Measurements from ENCODE around the gene SUPT3H.

Gene SUPT3H

GRCh38 chr6:45387236-45387635 is 9.5 kb upstream of the SUPT3H start:
- Histone ChIP-seq H3K9me3 (ENCODE audit: insufficient read depth, low read length) (no peaks in the 10 kb centered on the region), H3K4me1 (ENCODE audit: insufficient read depth, insufficient read length) (no peaks in the 10 kb centered on the region), H3K9ac (ENCODE audit: insufficient read length, low read depth) (no peak overlapping the region), H3K4me3 (ENCODE audit: insufficient read length, low read depth) (no peak overlapping the region), H3K36me3 (ENCODE audit: insufficient read depth, insufficient read length, low read length) (no peaks in the 10 kb centered on the region), H3K27me3 (ENCODE audit: insufficient read depth, insufficient read length) (no peaks in the 10 kb centered on the region)
- TF ChIP-seq YY1 (IDR thresholded peaks at IDR 0.05; ENCODE audit: insufficient read depth, insufficient read length) (no peak), ZNF274 (IDR thresholded peaks at IDR 0.05; ENCODE audit: low read depth, low read length) (no peak), SUZ12 (IDR thresholded peaks at IDR 0.05; ENCODE audit: extremely low read depth, insufficient read depth, insufficient read length) (no peak)
- DNase-seq (ENCODE audit: low read depth, low spot score) = no peak

- Histone ChIP-seq H3K9me3 (ENCODE audit: insufficient read depth, low read length) (no peaks in the 10 kb centered on the region), H3K27me3 (ENCODE audit: insufficient read depth, insufficient read length) (no peaks in the 10 kb centered on the region), H3K4me1 (ENCODE audit: insufficient read depth, insufficient read length) (no peaks in the 10 kb centered on the region), H3K9ac (ENCODE audit: insufficient read length, low read depth) (no peak overlapping the region), H3K4me3 (ENCODE audit: insufficient read length, low read depth) (no peak overlapping the region), H3K36me3 (ENCODE audit: insufficient read depth, insufficient read length, low read length) (no peaks in the 10 kb centered on the region)
- TF ChIP-seq YY1 (IDR thresholded peaks at IDR 0.05; ENCODE audit: insufficient read depth, insufficient read length) (no peak), ZNF274 (IDR thresholded peaks at IDR 0.05; ENCODE audit: low read depth, low read length) (no peak), SUZ12 (IDR thresholded peaks at IDR 0.05; ENCODE audit: extremely low read depth, insufficient read depth, insufficient read length) (no peak)
- DNase-seq (ENCODE audit: low read depth, low spot score) = no peak
Measured at GRCh38 chr6:45386501-45386900, 8.8 kb upstream of the SUPT3H start.

DNA sequence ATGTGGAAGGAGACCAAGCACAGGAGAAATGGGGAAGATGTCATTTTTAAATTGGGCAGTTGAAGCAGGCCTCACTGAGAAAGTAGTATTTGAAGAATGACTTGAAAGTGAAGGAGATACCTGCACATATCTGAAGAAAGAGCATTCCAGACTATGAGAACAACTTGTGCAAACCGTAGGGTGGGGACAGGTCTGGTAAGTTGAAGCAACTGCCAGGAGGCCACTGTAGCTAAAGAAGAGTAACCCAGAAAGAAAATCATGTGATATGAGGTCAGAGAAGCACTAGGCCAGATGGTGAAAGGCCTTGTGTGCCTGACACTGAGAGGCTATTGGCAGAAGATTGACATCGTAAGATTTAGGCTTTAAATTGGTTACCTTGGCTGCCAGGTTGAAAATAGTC is 4.7 kb upstream of the SUPT3H start:
- no peak for DNase-seq (ENCODE audit: low read depth, low spot score)
- no peaks in the 10 kb centered on the region for H3K27me3 ChIP-seq (ENCODE audit: insufficient read depth, insufficient read length)
- H3K9ac ChIP-seq (ENCODE audit: insufficient read length, low read depth) = no peak overlapping the region
- H3K4me1 ChIP-seq (ENCODE audit: insufficient read depth, insufficient read length) = no peaks in the 10 kb centered on the region
- TF ChIP-seq ZNF274 (IDR thresholded peaks at IDR 0.05; ENCODE audit: low read depth, low read length) = no peak
- TF ChIP-seq YY1 (IDR thresholded peaks at IDR 0.05; ENCODE audit: insufficient read depth, insufficient read length) = no peak
- no peak for TF ChIP-seq SUZ12 (IDR thresholded peaks at IDR 0.05; ENCODE audit: extremely low read depth, insufficient read depth, insufficient read length)
- H3K4me3 ChIP-seq (ENCODE audit: insufficient read length, low read depth) = no peak overlapping the region
- H3K9me3 ChIP-seq (ENCODE audit: insufficient read depth, low read length) = no peaks in the 10 kb centered on the region
- H3K36me3 ChIP-seq (ENCODE audit: insufficient read depth, insufficient read length, low read length) = no peaks in the 10 kb centered on the region

- H3K4me3 ChIP-seq (ENCODE audit: insufficient read length, low read depth) = peak overlapping the region; percentile 62
- H3K4me1 ChIP-seq (ENCODE audit: insufficient read depth, insufficient read length) = no peaks in the 10 kb centered on the region
- H3K27me3 ChIP-seq (ENCODE audit: insufficient read depth, insufficient read length) = no peaks in the 10 kb centered on the region
- peak overlapping the region; percentile 90 for H3K9ac ChIP-seq (ENCODE audit: insufficient read length, low read depth)
- H3K36me3 ChIP-seq (ENCODE audit: insufficient read depth, insufficient read length, low read length) = no peaks in the 10 kb centered on the region
- TF ChIP-seq ZNF274 (IDR thresholded peaks at IDR 0.05; ENCODE audit: low read depth, low read length) (no peak), SUZ12 (IDR thresholded peaks at IDR 0.05; ENCODE audit: extremely low read depth, insufficient read depth, insufficient read length) (no peak), YY1 (IDR thresholded peaks at IDR 0.05; ENCODE audit: insufficient read depth, insufficient read length) (no peak)
- H3K9me3 ChIP-seq (ENCODE audit: insufficient read depth, low read length) = no peaks in the 10 kb centered on the region
- no peak for DNase-seq (ENCODE audit: low read depth, low spot score)
Measured at GRCh38 chr6:45378334-45378926, 696 bp upstream of the SUPT3H start.

- DNase-seq (ENCODE audit: low read depth, low spot score) = no peak
- Histone ChIP-seq H3K36me3 (ENCODE audit: insufficient read depth, insufficient read length, low read length) (no peaks in the 10 kb centered on the region), H3K9me3 (ENCODE audit: insufficient read depth, low read length) (no peaks in the 10 kb centered on the region), H3K9ac (ENCODE audit: insufficient read length, low read depth) (peak overlapping the region; percentile 85), H3K4me3 (ENCODE audit: insufficient read length, low read depth) (peak overlapping the region; percentile 62), H3K27me3 (ENCODE audit: insufficient read depth, insufficient read length) (no peaks in the 10 kb centered on the region), H3K4me1 (ENCODE audit: insufficient read depth, insufficient read length) (no peaks in the 10 kb centered on the region)
- TF ChIP-seq SUZ12 (IDR thresholded peaks at IDR 0.05; ENCODE audit: extremely low read depth, insufficient read depth, insufficient read length) (no peak), ZNF274 (IDR thresholded peaks at IDR 0.05; ENCODE audit: low read depth, low read length) (no peak), YY1 (IDR thresholded peaks at IDR 0.05; ENCODE audit: insufficient read depth, insufficient read length) (no peak)
Measured at GRCh38 chr6:45377043-45377553, 636 bp downstream of the SUPT3H start.

- H3K4me3 ChIP-seq (ENCODE audit: insufficient read length, low read depth) = peak overlapping the region; percentile 62
- H3K4me1 ChIP-seq (ENCODE audit: insufficient read depth, insufficient read length) = no peaks in the 10 kb centered on the region
- H3K9me3 ChIP-seq (ENCODE audit: insufficient read depth, low read length) = no peaks in the 10 kb centered on the region
- TF ChIP-seq SUZ12 (IDR thresholded peaks at IDR 0.05; ENCODE audit: extremely low read depth, insufficient read depth, insufficient read length) (no peak), YY1 (IDR thresholded peaks at IDR 0.05; ENCODE audit: insufficient read depth, insufficient read length) (no peak), ZNF274 (IDR thresholded peaks at IDR 0.05; ENCODE audit: low read depth, low read length) (no peak)
- H3K27me3 ChIP-seq (ENCODE audit: insufficient read depth, insufficient read length) = no peaks in the 10 kb centered on the region
- no peaks in the 10 kb centered on the region for H3K36me3 ChIP-seq (ENCODE audit: insufficient read depth, insufficient read length, low read length)
- peak overlapping the region; percentile 85 for H3K9ac ChIP-seq (ENCODE audit: insufficient read length, low read depth)
- DNase-seq (ENCODE audit: low read depth, low spot score) = no peak
Measured at GRCh38 chr6:45376310-45377042, 1.3 kb downstream of the SUPT3H start.

- no peak overlapping the region for H3K4me3 ChIP-seq (ENCODE audit: insufficient read length, low read depth)
- no peak overlapping the region for H3K9ac ChIP-seq (ENCODE audit: insufficient read length, low read depth)
- DNase-seq (ENCODE audit: low read depth, low spot score) = no peak
- H3K27me3 ChIP-seq (ENCODE audit: insufficient read depth, insufficient read length) = no peaks in the 10 kb centered on the region
- no peaks in the 10 kb centered on the region for H3K4me1 ChIP-seq (ENCODE audit: insufficient read depth, insufficient read length)
- TF ChIP-seq SUZ12 (IDR thresholded peaks at IDR 0.05; ENCODE audit: extremely low read depth, insufficient read depth, insufficient read length) (no peak), YY1 (IDR thresholded peaks at IDR 0.05; ENCODE audit: insufficient read depth, insufficient read length) (no peak), ZNF274 (IDR thresholded peaks at IDR 0.05; ENCODE audit: low read depth, low read length) (no peak)
- no peaks in the 10 kb centered on the region for H3K36me3 ChIP-seq (ENCODE audit: insufficient read depth, insufficient read length, low read length)
- no peaks in the 10 kb centered on the region for H3K9me3 ChIP-seq (ENCODE audit: insufficient read depth, low read length)
Measured at GRCh38 chr6:45375449-45375848, 2.3 kb downstream of the SUPT3H start.
